Measurements from ENCODE around the gene WDR5B.
"Not testable (repeated sequence)": the region's sequence is repeated elsewhere in the genome, so short reads cannot be mapped to it uniquely, and the experiment has no call there.

WDR5B gene

DNA sequence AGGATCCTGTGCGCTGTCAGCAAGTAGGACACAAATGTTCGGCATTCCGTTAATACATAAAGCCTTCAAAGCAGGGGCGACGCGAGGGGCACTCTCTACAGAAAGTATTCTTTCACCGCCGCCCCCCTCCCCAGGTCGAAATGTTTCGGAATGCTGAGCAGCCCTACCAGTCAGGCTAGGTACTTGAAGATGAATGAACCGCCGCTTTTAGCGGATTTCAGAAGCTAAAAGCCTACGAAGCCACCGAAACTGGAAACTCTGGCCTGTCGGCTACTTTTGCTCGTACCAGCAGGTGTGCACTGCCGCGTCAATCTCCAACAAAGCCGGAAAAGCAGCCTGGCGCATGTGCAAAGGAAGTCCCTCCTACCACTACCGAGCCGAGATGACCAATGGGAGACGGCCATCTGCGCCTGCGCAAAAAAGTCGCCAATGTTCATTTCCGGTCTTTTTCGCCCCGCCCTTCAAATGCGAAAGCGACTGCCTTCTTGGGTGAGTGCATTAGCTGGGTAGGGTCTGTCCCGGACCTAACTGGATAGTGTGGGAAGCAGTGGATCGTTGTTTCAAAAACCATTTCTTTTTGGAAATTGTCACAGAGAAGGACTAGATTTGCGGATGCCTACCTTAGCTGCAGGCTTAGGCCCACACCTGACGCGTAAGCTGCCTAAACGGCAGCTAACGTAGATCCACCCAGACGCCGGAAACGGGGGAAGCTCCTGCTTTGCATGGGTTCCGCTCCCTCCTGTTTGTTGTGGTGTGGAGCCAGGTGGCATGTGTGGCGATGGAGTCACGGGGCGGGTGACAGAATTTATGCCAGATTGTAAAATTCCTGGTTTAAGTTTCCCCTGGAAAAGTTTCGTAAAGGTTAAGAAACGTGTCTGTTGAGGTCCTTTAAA, at the start of gene WDR5B:
TSS of gene WDR5B (minus strand) at position 301 of the 893 bp plus-strand sequence. CDS start 534 bp downstream, outside the sequence.
- no peak for DNase-seq

DNA sequence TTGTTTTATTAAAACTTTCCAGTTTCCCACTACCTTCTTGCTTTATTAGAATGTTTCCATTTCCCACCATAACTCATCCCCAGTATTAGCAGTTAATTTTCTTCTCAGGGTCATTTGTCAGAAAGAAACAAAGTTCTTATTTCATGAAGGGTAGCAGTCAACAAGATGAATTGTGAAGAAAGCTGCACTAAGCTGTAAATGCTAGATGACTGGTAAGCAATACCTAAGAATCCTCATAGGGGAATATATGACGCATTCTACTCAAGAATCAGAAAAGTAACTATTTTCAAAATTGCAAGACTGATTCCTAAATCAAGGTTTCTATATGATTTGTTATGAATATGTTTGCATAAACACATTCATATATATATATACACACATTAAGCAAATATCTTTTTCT, 48.8 kb upstream of the WDR5B start:
- no peak for DNase-seq

- DNase-seq = no peak
These were observed 46.5 kb upstream of the WDR5B start for GRCh38 chr3:122462406-122462805.

DNA sequence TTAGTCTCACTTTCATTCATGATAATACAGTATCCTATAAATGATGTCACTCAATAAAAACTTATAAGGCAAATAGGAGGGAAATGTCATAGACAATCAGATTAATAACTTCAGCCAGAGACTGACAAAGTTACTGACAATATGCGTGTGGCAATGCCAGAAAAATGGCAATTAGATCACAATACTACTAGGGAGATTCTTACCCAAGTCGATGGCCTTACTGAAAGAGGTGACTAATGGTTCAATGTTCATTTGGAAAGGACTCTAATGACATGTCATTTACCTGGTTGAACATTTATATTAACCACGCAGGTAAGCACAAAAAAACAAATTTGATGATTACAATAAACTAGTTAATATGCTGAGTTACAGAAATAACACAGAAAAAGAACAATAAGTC, 45.9 kb upstream of the WDR5B start:
- no peak for DNase-seq

DNA sequence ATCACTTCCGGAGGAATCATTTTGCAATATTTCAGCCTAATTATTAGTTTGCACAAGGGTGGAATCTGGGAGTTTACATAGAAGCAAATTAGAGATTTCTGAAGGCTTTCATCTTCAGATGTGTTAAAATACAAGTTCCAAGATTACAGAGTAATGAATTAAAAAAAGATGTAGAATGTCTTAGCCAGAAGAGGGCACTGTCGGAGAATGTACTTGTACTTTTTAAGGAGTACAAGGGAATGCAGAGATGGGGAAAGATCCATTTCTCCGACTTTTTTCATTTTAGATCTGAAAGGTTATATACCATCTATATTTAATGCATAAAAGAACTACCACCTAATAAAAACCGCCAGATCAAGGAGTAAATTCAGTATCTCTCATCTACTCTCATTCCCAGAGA, 43.1 kb upstream of the WDR5B start:
- DNase-seq = no peak

DNA sequence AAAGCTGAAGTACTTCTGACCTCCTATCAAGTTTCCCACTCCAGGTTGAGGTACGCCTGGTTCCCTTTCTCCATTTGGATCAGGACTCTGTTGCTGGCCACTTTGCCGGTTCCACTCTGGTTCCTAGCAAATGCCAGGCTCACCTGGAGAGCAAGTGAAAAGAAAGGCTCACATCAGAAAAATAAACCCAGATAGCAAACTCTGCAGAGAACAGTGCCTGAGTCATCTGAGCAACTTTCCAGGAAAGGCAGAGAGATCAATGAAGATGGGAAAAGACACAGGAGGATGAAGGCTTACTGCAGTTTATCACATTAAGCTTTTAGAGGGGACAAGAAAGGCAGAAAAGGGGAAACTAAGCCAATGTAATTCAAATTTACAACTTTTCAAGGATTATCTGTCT, 41.8 kb upstream of the WDR5B start:
- no peak for DNase-seq

GRCh38 chr3:122456074-122456473, 40.2 kb upstream of the WDR5B start:
- DNase-seq = no peak

- no peak for DNase-seq
These were observed 35.5 kb upstream of the WDR5B start for GRCh38 chr3:122451371-122451770.

GRCh38 chr3:122448218-122448617, 32.4 kb upstream of the WDR5B start:
- DNase-seq = not testable (repeated sequence)

- not testable (repeated sequence) for DNase-seq
These were observed 28.6 kb upstream of the WDR5B start for GRCh38 chr3:122444491-122444887.

DNA sequence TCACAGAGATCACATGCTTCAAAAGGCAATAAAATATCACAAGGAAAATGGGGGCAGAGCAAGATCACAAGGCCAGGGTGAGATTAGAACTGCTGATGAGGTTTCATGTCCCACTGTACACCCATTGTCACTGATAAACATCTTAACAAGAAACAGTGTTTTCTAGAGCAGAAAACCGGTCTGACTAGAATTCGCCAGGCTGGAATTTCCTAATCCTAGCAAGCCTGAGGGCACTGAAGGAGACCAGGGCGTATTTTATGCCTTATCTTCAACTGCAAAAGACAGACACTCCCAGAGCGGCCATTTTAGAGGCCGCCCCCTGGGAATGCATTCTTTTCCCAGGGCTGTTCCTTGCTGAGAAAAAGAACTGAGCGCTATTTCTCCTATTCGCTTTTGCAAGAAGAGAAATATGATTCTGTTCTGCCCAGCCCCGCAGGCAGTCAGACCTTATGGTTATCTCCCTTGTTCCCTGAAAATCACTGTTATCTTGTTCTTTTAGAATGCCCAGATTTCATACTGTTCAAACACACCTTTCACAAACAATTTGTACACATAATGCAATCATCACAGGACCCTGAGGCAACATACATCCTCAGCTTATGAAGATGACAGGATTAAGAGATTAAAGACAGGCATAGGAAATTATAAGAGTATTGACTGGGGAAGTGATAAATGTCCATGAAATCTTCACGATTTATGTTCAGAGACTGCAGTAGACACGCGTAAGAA, 28.1 kb upstream of the WDR5B start:
- not testable (repeated sequence) for DNase-seq

GRCh38 chr3:122443090-122443489, 27.2 kb upstream of the WDR5B start:
- no peak for DNase-seq

DNA sequence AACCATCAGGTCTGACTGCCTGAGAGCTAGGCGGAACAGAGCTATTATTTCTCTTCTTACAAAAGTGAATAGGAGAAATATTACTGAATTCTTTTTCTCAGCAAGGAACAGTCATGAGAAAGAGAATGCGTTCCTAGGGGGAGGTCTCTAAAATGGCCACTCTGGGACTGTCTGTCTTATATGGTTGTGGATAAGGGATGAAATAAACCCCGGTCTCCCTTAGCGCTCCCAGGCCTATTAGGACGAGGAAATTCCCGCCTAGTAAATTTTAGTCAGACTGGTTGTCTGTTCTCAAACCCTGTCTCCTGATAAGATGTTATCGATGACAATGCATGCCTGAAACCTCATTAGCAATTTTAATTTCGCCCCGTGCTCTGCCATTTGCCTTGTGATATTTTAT, 20.1 kb upstream of the WDR5B start:
- no peak for DNase-seq

DNA sequence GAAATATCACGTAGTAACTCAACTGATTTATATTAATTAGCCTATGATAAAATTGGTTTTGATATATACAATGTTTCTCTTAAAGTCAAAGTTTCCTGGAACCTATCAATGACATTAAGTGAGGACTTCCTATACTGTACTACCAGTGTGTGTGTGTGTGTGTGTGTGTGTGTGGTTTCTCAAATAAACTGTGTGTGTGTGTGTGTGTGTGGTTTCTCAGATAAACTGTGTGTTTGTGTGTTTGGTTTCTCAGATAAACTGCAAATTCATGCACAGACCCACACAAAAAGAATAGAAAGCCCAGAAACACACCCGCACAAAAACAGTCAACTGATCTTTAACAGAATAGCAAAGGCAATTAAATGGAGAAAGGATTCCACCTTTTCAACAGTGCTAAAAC, 14.5 kb upstream of the WDR5B start:
- DNase-seq = no peak

DNA sequence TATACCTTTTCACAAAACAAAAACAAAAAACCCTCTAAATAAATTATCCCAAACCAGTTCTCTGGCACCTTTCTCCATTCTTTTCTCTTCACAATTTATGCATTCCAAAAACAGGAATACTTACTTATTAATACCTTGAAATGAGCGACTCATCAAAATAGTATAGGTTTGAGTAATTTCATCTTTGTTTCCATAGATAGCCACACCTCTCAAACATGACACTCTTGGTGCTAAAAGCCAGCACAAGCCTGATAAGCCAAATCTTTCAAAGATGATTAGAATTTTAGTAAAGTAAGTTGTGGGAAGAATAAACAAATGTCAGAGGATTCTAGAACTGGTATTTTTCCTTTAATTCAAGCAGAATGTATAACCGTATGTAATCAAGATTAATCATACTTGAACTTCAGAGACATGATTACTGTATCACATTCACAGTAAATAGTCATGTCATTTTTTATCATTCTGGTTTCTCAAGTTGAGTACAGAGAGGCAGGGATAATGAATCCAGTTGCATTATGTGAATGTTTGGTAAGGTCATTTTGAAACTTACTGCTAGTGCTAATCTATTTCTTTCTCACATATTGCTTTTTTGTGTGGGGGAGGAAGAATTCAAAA, 12.1 kb upstream of the WDR5B start:
- no peak for DNase-seq

DNA sequence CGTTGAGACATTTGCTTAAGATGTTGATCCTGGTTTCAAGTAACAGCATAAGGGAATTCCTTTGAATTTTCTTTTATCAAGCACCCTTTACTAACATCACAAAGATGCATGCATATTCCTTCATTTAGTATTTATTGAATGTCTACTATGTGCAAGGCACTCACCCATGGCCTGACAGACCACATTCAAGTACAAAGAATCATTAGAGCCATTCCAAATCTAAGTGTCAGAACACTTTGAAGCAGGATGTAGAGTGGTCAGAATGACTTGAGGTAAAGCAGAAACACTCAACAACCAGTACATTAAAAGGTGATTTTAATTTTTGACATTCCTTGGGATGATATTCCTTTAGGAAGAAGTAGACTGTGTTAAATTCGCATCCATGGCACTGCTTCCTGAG, 6.0 kb upstream of the WDR5B start:
- DNase-seq = no peak

DNA sequence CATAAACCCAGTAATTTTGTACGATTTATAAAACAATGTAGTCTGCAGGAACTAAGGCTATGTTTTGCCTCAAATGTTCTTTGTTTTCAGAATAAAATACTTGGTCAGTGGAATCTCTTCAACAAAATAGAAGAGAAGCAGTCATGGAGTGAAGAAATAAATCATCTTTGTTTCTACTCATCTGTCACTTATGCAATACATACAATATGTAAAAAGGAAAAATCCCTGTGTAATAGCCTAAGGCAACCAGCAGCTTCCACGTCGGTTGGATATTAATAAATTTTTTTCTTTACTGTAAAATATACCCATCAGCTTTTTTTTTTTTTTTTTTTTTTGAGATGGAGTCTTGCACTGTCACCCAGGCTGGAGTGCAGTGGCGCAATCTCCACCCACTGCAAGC, 5.2 kb upstream of the WDR5B start:
- DNase-seq = no peak

DNA sequence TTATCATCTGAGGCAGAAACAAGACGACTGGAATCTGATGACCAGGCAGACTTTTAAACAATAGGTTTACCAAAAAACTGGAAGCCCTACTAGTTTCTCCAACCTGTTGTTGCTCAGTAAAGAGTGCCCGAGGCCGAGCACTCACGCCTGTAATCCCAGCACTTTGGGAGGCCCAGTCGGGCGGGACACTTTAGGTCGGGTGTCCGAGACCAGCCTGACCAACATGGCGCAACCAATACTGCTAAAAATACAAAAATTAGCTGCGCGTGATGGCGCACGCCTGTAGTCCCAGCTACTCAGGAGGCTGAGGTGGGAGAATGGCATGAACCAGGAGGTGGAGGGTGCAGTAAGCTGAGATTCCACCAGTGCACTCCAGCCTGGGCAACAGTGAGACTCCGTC, 1.1 kb upstream of the WDR5B start:
- DNase-seq = no peak

GRCh38 chr3:122415104-122415744, 638 bp downstream of the WDR5B start:
- DNase-seq = no peak

DNA sequence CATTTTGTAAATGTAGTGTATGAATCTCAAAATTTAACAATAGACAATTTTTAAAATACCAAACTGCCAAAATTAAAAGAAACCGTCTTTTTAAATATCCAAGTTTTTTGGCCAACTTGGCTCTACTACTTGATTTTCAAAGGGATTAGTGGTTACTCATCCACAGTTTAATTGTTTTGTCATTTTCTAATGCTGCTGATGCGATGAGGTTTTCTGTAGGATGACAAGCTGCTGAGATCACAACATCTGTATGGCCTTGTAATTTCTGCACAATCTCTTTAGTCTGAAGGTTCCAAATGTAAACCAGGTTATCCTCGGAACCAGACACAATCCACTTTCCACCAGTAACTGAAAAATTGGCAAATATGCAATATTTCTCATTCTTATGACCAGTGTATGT, 1.5 kb downstream of the WDR5B start:
- DNase-seq = no peak

DNA sequence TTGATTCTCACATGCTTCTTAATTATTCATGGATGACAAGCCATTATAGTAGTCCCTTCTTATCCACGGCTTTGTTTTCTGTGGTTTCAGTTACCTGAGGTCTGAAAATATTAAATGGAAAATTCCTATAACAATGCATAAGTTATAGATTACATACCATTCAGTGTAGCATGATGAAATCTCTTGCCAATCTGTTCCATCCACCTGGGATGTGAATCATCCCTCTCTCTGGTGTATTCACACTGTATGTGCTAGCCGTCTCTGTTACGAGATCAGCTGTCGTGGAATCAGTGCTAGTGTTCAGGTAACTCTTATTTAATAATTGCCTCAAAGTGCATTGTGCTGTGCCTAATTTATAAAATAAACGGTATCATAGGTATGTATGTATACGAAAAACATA, 5.2 kb downstream of the WDR5B start:
- no peak for DNase-seq

DNA sequence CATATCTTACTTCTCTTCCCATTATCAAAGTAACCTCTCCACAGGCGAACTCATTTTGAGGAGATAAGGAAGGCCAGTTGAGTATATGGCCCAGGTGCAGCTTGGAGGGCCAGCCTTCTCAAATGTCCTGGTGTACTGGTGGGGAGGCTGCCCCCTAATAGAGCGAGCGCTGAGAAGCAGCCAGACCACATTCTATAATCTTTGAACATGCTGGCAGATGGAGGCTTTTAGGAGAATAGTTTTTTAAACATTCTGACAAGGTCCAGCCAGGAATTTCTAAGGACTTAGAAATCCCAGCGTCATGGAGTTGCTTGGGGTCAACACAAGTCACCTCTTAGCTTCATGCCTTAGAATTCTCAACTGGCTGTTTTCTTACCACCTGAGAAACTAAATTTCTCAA, 5.8 kb downstream of the WDR5B start:
- no peak for DNase-seq

- DNase-seq = no peak
These were observed 6.4 kb downstream of the WDR5B start for GRCh38 chr3:122409446-122409845.
